CD4-positive, alpha-beta T cell treated with Interleukin-10 for 1 hour (primary cell): ENCODE data around the gene SH3TC1.
A peak's percentile ranks its signal among the peaks of the same experiment; 100 is the strongest.

ENCODE experiments used
- DNase-seq: peaks from one replicate; pipeline ENCODE4 v3.0.0-alpha.2; 2020

SH3TC1 gene

GRCh38 chr4:8198906-8199593 is at the start of gene SH3TC1:
Gene SH3TC1, plus strand, starts transcription at chr4:8199290. Its CDS starts 5,905 bp downstream, at chr4:8205195.
- DNase-seq = peak; percentile 64

- no peak for DNase-seq
Measured at GRCh38 chr4:8149664-8150063, 49.4 kb upstream of the SH3TC1 start.

- no peak for DNase-seq
Measured at GRCh38 chr4:8150152-8151090, 48.7 kb upstream of the SH3TC1 start.

GRCh38 chr4:8151165-8151650 is 47.9 kb upstream of the SH3TC1 start:
- no peak for DNase-seq

GRCh38 chr4:8152090-8152864 is 46.8 kb upstream of the SH3TC1 start:
- DNase-seq = no peak

- no peak for DNase-seq
Measured at GRCh38 chr4:8152865-8153257, 46.2 kb upstream of the SH3TC1 start.

GRCh38 chr4:8153441-8153840 is 45.6 kb upstream of the SH3TC1 start:
- DNase-seq = no peak

GRCh38 chr4:8155048-8155447 is 44.0 kb upstream of the SH3TC1 start:
- DNase-seq = no peak

- no peak for DNase-seq
Measured at GRCh38 chr4:8155660-8156421, 43.2 kb upstream of the SH3TC1 start.

- DNase-seq = no peak
Measured at GRCh38 chr4:8156617-8157016, 42.5 kb upstream of the SH3TC1 start.

GRCh38 chr4:8157496-8157895 is 41.6 kb upstream of the SH3TC1 start:
- no peak for DNase-seq

- DNase-seq = no peak
Measured at GRCh38 chr4:8157944-8158709, 41.0 kb upstream of the SH3TC1 start.

GRCh38 chr4:8158710-8159536 is 40.2 kb upstream of the SH3TC1 start, which contains the start of gene ABLIM2:
Gene ABLIM2, minus strand, starts transcription at chr4:8158813. Its CDS starts 124 bp downstream, at chr4:8158689.
- DNase-seq = peak; percentile 99

- DNase-seq = no peak
Measured at GRCh38 chr4:8159537-8160232, 39.4 kb upstream of the SH3TC1 start.

GRCh38 chr4:8160233-8160560 is 38.9 kb upstream of the SH3TC1 start:
- no peak for DNase-seq

- DNase-seq = no peak
Measured at GRCh38 chr4:8160572-8160971, 38.5 kb upstream of the SH3TC1 start.

GRCh38 chr4:8162625-8163024 is 36.5 kb upstream of the SH3TC1 start:
- DNase-seq = no peak

- no peak for DNase-seq
Measured at GRCh38 chr4:8163026-8163425, 36.1 kb upstream of the SH3TC1 start.

- no peak for DNase-seq
Measured at GRCh38 chr4:8163436-8164193, 35.5 kb upstream of the SH3TC1 start.
